Measurements from ENCODE around the gene CCDC97.
"Not testable (repeated sequence)": the region's sequence is repeated elsewhere in the genome, so short reads cannot be mapped to it uniquely, and the experiment has no call there.

The CCDC97 gene

DNA sequence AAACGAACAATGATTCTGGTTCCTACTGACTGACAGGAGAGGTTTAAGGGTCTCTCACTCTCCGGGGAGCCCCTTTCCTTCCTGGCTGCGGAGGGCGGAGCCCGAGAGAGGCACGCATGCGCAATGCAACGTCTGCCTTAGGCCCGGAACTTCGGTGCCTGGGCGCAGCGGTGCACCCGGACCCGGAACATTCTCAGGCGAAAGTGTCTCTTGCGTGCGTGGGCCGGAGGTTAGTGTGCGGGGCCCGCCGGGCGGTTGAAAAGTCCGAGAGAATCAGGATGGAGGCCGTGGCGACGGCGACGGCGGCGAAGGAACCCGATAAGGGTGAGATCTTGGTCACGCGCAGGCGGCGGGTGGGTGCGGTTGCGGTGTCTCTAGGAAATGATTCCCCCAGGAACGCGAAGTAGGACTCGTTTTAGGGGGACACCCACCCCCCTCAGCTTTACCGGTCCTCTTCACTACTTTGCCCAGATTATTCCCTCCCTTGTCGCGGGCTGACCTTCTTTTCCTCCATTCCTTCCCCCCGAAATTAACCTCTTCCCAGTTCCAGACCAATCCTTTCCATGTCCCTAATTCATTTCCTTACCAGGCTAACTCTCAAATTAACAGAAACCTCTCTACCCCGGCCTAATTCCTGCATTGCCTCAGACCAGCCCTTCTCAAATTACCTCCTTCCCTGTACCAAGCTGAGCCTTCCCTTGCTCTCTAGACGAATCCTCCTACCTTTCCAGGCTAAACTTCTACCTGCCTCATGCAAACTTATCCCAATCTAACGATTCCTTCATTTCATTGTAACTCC lies at the start of gene CCDC97:
CCDC97 (plus strand) TSS at position 140 of the 799 bp plus-strand sequence; CDS start at position 279, 139 bp downstream.
- DNase-seq: peak; percentile 96

DNA sequence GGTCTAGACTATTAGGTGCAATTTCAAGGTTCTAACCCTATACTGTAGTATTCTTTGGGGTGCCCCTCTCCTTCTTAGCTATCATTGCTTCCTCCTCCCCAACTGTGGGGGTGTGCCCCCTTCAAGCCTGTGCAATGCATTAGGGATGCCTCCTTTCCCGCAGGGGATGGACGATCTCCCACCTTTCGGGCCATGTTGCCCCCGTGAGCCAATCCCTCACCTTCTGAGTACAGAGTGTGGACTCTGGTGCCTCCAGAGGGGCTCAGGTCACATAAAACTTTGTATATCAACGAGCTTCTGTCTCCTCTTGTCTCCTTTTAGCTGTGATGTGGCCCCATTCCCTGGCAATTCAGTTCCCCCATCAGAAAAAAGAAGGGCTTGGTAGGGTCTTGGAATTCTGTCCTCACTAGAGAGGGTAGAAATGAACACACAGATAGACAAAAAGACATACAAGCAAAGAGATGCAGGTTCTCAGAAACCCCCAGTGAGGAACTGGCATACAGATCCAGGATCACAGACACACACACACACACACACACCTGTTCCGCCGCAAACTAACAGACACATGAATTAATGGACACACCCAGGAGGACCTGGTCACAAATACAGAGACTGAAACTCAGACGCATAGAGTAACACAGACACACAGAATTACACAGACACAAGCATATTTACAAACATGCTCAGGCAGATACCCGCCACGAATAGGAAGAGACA lies 48.3 kb upstream of the CCDC97 start:
- no peak for DNase-seq

DNA sequence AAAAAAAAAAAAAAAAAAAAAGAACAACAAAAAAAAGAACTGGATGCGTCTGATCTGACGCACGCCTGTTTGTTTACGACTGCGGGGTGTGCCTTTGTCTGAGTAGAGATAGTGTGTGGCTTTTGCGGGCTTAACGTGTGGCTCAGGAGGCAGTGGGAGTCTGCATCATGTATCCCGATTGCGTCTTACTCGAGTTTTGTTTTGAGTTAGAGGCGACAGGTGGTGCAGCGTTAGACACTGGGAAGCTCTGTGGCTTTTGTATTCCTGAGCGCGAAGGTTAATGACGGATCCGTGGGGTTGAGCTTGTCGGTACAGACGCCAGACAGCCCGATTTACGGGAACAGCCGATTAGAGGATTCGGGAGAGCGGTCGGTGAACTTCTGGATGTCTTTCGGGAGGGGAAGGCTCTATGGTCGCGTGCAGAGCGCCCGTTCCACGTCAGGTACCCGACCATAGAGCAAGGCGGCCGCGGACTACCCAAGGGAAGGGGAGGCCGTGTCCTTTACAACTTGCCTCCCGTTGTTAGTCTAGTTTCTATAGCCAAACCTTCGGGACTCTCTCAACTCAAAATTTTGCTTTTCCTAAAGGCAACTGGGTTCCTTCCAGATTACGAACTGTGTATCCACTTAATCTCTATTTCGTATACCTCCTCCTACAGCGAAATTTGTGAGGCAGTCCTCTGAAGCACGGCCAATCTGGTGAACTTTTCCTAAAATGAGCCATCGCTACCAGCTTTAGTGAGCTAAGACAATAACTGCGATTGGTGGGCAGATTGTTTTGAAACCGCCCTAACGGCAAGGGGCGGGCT lies 46.7 kb upstream of the CCDC97 start:
- DNase-seq: peak; percentile 95

DNA sequence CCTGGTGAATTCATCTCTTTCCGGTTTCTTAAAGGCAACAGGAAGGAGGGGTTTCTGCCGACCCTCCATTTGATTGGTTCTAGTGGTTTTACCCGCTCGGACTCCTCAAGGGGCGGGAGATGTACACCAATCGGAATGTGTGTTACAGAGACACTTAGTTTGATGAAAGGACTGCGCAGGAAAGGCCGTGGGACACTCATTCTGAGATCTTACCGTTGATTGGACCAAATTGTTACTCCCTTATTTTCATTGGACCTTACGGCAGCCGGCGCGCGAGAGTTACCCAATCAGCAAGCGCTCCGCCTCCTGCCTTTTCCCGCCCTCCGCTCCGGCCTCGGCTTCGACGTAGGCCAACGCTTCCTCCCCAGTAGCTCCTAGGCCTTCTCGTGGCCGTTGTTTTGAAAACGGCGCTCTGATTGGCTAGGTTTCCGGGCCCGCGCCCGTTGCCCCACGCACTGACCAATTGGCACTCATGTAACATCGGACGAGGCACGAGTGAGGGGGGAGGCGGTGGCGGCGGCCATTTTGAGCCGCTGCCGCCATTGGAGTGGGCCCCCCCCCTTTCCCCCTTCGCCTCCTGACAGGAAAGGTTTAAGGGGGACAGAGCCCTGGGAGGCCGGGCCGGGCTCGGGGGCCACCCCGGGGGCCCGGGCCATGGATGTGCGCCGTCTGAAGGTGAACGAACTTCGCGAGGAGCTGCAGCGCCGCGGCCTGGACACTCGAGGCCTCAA lies 46.0 kb upstream of the CCDC97 start, which contains the start of gene HNRNPUL1:
HNRNPUL1 (plus strand) TSS at position 523 of the 731 bp plus-strand sequence; CDS start at position 655, 132 bp downstream.
- DNase-seq: peak; percentile 100

DNA sequence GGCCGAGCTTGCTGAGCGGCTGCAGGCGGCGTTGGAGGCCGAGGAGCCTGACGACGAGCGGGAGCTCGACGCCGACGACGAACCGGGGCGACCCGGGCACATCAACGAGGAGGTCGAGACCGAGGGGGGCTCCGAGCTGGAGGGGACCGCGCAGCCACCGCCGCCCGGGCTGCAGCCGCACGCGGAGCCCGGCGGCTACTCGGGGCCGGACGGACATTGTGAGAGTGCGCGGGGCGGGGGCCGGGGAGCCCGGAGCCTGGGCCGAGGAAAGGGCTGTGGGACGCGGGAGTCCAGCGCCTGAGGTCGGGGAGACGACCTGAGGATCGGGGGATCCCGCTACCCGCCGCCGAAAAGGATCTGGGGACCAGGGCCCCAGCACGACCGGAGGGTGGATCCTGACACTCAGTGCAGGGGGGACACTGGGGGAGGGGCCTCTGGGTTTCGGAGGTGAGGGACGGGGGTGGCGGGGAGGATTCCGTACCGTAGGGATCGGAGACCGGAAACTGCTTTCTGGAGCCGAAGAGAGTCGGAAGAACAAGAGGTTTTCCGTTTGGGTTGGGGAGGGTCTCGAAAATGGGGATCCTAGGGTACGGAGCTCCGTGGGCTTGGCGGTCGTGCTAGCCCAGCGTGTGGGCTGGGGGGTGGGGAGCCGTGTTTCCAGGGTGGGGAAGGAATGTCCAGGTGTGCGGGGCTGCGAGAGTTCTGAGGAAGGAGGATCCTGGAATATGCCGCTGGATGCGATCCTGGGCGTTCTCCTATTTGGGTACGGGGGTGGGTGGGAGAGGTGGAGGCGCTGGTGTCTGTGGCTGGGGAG lies 45.2 kb upstream of the CCDC97 start:
- DNase-seq: peak; percentile 77

DNA sequence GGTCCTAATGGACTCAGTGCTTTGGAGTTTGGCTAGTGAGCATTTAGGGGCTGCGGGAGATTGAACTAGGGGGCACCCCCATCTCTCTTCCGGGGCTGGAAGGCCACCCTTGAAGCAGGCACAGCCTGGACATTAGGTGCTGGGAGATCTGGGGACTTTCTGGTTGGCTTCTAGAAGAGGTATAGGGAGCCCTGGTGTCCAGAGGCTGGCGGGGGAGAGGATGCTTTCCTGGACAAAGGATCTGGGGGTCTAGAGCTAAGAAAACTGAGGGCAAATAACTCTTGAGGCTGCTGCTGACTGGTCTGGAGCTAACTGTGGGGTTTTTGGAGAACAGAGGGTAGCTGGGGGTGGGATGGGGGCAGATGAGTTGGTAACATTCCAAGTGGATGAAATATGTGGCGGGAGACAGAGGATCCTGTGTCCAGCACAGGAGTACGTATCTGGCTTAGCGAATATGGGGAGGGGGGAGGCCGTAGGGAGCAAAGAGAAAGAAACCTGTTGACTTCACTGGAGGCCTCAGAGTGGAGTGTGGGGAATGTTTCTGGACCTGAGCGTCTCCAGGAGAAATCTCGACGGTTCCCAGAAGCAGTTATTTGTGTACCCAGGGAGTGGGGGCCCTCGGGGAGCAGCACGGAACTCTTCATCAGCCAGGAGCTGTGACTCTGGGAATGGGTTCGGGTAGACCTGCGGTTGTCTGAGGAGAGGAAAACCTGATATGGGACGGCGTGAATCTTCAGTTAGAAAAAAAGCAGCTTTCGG lies 44.4 kb upstream of the CCDC97 start:
- peak; percentile 61 for DNase-seq

DNA sequence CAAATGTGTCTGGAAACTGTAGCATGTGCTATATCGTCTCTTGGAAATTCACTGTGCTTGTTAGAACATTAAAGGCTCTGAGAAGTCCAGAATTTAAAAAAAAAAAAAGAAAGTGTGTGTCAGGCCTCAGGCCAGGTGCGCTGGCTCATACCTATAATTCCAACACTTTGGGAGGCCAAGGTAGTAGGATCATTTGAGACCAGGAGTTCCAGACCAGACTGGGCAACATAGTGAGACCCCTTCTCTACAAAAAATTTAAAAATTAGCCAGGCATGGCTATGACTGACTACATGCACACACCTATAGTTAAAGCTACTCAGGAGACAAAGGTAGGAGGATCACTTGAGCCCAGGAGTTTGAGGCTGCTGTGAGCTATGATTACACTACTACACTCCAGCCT lies 40.9 kb upstream of the CCDC97 start:
- DNase-seq: no peak

DNA sequence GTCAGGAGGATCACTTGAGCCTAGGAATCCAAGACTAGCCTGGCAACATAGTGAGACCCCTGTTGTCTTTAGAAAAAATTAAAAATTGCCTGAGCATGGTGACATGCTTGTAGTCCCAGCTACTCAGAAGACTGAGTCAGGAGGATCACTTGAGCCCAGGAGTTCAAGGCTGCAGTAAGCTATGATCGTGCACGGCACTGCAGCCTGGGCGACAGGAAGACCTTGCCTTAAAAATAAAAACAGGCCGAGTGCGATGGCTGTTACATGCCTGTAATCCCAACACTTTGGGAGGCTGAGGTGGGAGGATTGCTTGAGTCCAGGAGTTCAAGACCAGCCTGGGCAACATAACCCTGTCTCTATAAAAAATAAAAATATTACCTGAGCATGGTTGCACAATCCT lies 40.4 kb upstream of the CCDC97 start:
- DNase-seq: no peak

DNA sequence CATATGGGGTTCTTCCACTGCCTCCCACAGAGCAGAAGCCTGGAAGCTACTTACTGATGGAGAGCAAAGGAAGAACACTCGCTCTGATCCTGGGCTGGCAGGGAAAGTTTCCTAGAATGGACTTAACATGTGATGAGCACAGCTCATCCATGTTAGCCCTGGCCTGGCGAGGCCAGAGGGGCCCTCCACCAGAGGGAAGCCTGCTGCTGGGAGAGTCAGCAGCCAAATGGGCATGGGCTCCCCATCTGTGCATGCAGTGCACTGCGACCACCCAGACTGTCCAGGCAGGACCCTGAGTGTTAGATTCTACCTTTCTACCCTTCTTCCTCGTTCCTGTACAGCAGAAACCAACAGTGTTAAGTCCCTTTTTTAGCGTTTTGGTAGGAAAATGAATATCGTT lies 36.9 kb upstream of the CCDC97 start:
- DNase-seq: no peak

DNA sequence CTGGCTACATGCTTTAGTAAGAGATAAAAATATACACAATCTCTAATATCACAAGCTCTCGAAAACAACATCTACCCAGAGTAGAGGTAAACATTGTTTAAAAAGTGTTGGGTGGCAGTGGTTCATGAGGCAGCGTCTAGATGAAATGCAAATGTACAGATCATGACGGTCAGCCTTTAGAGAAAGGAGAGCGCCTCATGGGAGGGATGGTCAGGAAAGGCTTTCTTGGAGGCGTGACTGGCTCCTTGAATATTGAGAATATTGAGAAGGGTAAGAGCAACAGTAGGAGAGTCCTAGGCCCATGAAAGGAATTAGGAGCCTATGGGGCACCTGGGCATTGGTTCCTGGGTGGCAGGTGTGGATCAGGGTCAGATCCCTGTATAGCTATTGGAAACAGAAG lies 35.2 kb upstream of the CCDC97 start:
- DNase-seq: no peak

DNA sequence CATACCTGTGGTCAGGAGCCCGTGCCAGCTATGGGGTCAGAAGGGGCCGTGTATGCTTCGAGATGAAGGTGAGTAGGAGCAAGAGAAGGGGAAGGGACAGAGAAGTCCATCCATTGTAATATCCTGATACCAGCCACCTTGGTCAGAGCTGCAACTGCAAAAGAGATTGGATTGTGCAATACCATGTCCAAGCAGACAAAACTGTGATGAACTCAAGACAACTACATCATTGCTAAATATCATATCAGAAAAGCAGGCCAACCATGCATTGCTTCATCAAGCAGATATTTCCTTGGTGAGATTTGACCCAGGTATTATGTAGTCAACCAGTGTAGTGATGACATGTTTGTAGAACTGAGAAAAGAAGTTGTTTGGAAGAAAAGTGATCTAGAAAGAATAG lies 33.7 kb upstream of the CCDC97 start:
- no peak for DNase-seq

DNA sequence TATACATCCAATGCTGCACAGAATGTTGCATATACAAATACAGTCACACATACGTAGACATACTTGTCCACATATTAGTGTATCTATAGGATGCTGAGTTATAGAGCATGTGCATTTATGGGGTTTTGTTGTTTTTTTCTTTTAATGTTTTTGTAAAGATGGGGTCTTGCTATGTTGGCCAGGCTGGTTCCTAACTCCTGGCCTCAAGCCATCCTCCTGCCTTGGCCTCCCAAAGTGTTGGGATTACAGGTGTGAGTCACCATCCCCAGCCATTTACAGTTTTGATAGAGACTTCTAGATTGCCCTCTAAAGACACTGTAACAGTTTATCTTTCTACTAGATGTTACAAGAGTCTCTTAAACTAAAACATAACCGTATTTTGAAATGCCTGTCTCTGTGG lies 31.5 kb upstream of the CCDC97 start:
- DNase-seq: no peak

DNA sequence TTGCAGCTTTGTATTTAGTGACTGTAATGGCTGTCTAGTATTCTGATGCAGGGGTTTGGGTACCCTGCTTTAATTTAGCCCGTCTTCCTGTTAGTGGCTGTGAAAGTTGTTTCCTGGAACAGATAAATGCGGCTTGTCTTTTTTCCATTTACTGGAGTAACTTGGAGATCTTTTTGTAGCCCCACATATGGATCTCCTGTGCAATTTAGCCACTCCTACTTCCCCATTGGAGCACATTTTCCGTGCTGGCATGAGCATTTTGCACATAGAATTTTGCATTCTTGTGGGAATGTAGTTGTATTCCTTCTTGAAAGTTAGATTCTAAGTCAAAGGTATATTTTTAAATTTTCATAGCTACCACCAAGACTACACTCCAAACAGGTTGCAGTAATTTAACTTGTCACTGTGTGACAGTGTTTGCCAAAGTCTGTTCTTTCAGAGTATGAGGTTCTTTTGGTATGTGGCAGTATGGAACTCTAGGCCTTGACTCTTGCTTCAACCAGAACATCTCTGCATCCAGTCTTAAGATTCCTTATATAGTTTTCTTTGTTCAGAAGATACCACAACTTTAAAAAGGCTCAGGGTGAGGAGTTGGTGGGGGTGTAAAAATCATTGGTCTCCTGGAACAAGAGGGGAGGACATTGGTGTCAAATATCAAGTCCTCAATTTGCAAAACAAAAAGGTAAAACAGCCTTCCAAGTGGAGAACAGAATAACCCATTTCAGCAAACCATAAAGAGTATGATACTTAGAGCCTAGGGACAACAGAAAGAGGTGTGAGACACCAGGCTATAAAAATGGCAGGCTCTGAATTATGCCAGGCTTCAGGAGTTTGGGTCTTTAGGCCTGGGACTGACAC lies 21.1 kb upstream of the CCDC97 start:
- no peak for DNase-seq

DNA sequence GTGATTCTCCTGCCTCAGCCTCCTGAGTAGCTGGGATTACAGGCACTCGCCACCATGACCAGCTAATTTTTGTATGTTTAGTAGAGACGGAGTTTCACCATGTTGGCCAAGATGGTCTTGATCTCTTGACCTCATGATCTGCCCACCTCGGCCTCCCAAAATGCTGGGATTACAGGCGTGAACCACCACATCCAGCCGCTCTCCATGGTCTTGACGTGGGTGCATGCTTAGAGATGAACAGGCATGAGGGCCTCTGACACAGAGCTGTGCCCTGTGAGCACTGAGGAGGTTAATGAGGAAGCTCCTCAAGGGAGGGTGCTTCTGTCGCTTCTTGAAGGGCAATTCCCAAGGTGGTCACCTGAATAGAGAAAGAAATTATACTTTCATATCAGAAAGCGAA lies 20.2 kb upstream of the CCDC97 start:
- DNase-seq: not testable (repeated sequence)

DNA sequence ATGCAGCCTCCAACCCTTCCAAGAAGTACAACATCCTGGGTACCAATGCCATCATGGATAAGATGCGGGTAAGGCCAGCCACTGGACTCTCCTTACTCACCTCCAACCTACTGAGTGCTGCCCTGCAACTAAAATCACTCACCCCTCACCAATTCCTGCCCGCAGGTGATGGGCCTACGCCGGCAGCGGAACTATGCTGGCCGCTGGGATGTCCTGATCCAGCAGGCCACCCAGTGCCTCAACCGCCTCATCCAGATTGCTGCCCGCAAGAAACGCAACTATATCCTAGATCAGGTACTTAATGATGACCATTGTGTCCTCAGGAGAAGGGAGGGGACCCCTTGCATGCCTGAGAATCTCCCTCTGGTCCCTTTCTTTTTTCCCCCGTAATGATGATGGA lies 15.6 kb upstream of the CCDC97 start:
- no peak for DNase-seq

DNA sequence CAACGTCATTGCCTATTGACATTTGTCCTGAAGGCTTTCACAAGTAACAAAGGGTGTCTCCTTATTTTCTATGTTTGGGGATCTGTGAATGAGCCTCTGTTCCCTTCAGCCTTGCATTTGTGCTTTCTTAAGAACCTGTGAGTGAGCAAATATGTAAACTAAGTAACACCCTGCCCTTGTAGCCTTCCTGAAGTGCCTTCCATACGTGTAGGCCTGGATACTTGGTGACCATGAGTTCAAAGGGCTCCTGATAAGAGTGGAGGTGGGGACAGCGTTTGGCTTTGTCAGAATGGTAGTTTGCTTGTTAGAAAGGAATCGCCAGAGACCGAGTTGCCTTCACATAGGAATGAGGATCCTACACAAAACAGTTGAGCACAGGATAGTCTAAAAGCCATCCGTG lies 14.5 kb upstream of the CCDC97 start:
- DNase-seq: no peak

DNA sequence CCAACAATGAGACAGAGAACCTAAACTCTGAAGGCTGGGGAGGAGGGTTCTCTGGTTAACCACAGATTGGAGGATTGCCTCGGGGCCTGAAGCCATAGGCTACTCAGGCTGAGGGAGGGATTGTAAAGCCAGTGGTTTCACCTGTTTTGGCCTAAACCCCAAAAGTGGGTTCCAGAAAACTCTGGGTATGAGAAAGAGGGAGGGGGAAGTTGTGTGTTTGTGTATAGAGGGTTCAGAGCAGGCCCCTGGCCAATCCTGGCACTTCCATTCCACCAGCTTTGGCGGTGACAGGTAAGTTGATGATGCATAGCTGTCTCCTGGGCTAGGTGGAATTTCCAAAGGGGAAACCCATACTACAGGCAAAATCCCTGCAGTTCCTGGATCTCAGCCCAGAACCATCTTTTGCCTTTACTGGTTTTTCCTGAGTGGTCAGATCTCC lies 13.5 kb upstream of the CCDC97 start:
- DNase-seq: no peak

DNA sequence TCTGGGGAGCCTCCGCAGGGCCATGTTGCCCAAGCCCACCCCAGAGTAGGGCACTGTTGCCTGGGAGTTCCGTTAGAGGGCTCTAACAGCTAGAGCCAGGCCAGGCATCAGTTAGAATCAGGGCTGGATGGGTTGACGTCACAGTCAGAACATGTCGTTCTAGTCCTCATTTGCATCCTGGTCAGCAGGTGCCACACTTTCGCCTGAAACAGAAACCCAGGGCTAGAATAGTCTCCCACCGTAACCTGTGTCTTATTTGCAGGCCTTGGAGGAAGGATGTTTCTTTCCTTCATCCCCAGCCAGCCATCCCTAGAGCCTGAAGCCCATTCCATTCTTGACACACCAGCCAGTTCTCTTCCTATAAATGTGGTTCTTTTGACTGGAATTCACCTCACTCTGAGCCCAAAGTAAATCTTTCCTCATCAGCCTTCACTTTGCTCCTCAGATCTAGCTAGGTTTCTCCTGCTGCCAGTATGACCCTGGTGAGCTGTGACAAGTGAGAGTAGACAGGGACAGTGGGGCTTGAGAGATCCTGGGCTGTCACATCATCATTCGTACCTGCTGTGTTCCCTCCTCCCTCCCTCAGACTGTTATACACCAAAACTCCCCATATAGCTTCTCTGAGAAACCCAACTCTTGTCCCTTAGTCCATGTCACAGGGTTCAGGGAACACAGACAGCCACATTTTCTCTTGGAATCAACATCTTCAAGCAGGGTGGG lies 12.2 kb upstream of the CCDC97 start:
- peak; percentile 30 for DNase-seq

DNA sequence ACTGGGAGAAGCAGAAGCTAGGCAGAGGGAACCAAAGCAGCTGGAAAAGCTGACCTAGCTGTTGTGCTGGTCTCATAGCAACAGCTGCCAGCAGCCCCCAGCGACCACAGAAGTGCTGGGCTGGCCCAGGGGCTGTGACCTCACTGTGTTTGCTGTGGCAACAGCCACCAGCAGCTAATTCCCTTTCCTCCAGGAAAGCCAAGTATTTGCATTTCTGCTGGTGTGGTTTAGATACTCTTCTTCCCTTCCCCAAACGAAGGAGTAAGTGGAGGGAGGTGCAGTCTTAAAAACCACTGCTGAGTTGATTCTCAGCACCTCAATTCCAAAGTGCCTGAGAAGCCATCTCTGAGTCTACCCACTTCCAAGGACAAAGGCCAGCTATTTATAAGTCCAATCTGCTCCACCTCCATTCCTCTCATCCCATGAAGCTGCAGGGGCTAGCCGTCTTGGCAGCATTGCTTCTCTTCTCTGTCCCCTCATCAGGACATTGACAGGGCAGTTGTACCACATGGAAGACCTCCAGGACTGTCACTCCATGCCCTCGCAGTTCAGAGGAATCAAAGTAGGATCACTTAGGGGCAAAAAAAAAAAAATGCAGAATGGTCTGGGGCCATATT lies 11.5 kb upstream of the CCDC97 start:
- DNase-seq: peak; percentile 82

All from DMS53 (cell line).